HEK293 (cell line): ENCODE data around the gene SPTBN2.

Source experiments
- BCL11A ChIP-seq: fragments of 450-650 bp; formaldehyde crosslinking; IDR thresholded peaks from 2 replicates; pipeline ENCODE4 v1.5.1; 2016; ENCODE audit warnings: low read depth, missing biosample characterization, missing genetic modification characterization
- HIC1 ChIP-seq: fragments of 450-650 bp; formaldehyde crosslinking; IDR thresholded peaks from 2 replicates; pipeline ENCODE4 v1.5.1; 2016; ENCODE audit warnings: missing biosample characterization, missing genetic modification characterization
- HOXA7 ChIP-seq: sonication (generic); formaldehyde crosslinking; IDR thresholded peaks from 2 replicates; pipeline ENCODE4 v1.8.1; 2022; ENCODE audit warnings: missing genetic modification reagents, borderline replicate concordance
- MYNN ChIP-seq: fragments of 450-650 bp; formaldehyde crosslinking; IDR thresholded peaks from 2 replicates; pipeline ENCODE4 v1.5.1; 2016; ENCODE audit warnings: missing biosample characterization, missing genetic modification characterization, borderline replicate concordance
- SCRT2 ChIP-seq: fragments of 450-650 bp; formaldehyde crosslinking; IDR thresholded peaks from 2 replicates; pipeline ENCODE4 v1.5.1; 2016; ENCODE audit warnings: missing biosample characterization, missing genetic modification characterization
- ZBTB1 ChIP-seq: fragments of 450-650 bp; formaldehyde crosslinking; IDR thresholded peaks from 2 replicates; pipeline ENCODE4 v1.5.1; 2016; ENCODE audit warnings: missing biosample characterization, missing genetic modification characterization
- ZFHX2 ChIP-seq: fragments of 450-650 bp; formaldehyde crosslinking; conservative IDR thresholded peaks from 2 replicates; pipeline ENCODE4 v1.5.1; 2016; ENCODE audit warnings: missing biosample characterization, missing genetic modification characterization
- ZFP37 ChIP-seq: fragments of 450-650 bp; formaldehyde crosslinking; IDR thresholded peaks from 2 replicates; pipeline ENCODE4 v1.5.1; 2016; ENCODE audit warnings: missing biosample characterization, missing genetic modification characterization
- ZNF10 ChIP-seq: fragments of 450-650 bp; formaldehyde crosslinking; IDR thresholded peaks from 2 replicates; pipeline ENCODE4 v1.5.1; 2017; ENCODE audit warnings: missing biosample characterization, missing genetic modification characterization
- ZNF133 ChIP-seq: fragments of 450-650 bp; formaldehyde crosslinking; IDR thresholded peaks from 2 replicates; pipeline ENCODE4 v1.5.1; 2016; ENCODE audit warnings: missing biosample characterization, missing genetic modification characterization
- ZNF138 ChIP-seq: fragments of 450-650 bp; formaldehyde crosslinking; IDR thresholded peaks from 2 replicates; pipeline ENCODE4 v1.5.1; 2016; ENCODE audit warnings: missing biosample characterization, missing genetic modification characterization, borderline replicate concordance
- ZNF148 ChIP-seq: fragments of 450-650 bp; formaldehyde crosslinking; IDR thresholded peaks from 2 replicates; pipeline ENCODE4 v1.5.0; 2017; ENCODE audit warnings: missing biosample characterization, missing genetic modification characterization, borderline replicate concordance
- ZNF16 ChIP-seq: fragments of 450-650 bp; formaldehyde crosslinking; IDR thresholded peaks from 2 replicates; pipeline ENCODE4 v1.5.1; 2016; ENCODE audit warnings: low read depth, missing biosample characterization, missing genetic modification characterization
- ZNF266 ChIP-seq: fragments of 450-650 bp; formaldehyde crosslinking; IDR thresholded peaks from 2 replicates; pipeline ENCODE4 v1.5.1; 2016; ENCODE audit warnings: missing biosample characterization, missing genetic modification characterization, low read depth
- ZNF280C ChIP-seq: fragments of 450-650 bp; formaldehyde crosslinking; IDR thresholded peaks from 2 replicates; pipeline ENCODE4 v1.5.1; 2016; ENCODE audit warnings: missing biosample characterization, missing genetic modification characterization
- ZNF341 ChIP-seq: fragments of 450-650 bp; formaldehyde crosslinking; IDR thresholded peaks from 2 replicates; pipeline ENCODE4; 2016; ENCODE audit warnings: low read depth, missing biosample characterization, missing genetic modification characterization
- ZNF404 ChIP-seq: fragments of 450-650 bp; formaldehyde crosslinking; IDR thresholded peaks from 2 replicates; pipeline ENCODE4 v1.5.1; 2017; ENCODE audit warnings: missing biosample characterization, missing genetic modification characterization
- ZNF488 ChIP-seq: fragments of 450-650 bp; formaldehyde crosslinking; IDR thresholded peaks from 2 replicates; pipeline ENCODE4 v1.5.1; 2016; ENCODE audit warnings: missing biosample characterization, missing genetic modification characterization
- ZNF521 ChIP-seq: fragments of 450-650 bp; formaldehyde crosslinking; IDR thresholded peaks from 2 replicates; pipeline ENCODE4 v1.5.1; 2017; ENCODE audit warnings: missing biosample characterization, mild to moderate bottlenecking, missing genetic modification characterization
- ZNF529 ChIP-seq: fragments of 450-650 bp; formaldehyde crosslinking; IDR thresholded peaks from 2 replicates; pipeline ENCODE4 v1.5.1; 2017; ENCODE audit warnings: missing genetic modification characterization, missing biosample characterization; ENCODE audit not compliant: insufficient replicate concordance
- ZNF530 ChIP-seq: fragments of 450-650 bp; formaldehyde crosslinking; IDR thresholded peaks from 2 replicates; pipeline ENCODE4 v1.5.1; 2016; ENCODE audit warnings: low read depth, missing biosample characterization, missing genetic modification characterization
- ZNF555 ChIP-seq: fragments of 450-650 bp; formaldehyde crosslinking; conservative IDR thresholded peaks from 2 replicates; pipeline ENCODE4 v1.5.1; 2017; ENCODE audit warnings: missing biosample characterization, mild to moderate bottlenecking, missing genetic modification characterization, inconsistent platforms
- ZNF596 ChIP-seq: fragments of 450-650 bp; IDR thresholded peaks from 2 replicates; pipeline ENCODE4 v1.5.0; 2018; ENCODE audit warnings: missing biosample characterization, mild to moderate bottlenecking, missing genetic modification characterization, moderate library complexity
- ZNF623 ChIP-seq: fragments of 450-650 bp; formaldehyde crosslinking; IDR thresholded peaks from 2 replicates; pipeline ENCODE4 v1.5.1; 2016; ENCODE audit warnings: missing biosample characterization, missing genetic modification characterization
- ZNF626 ChIP-seq: fragments of 450-650 bp; sonication (Bioruptor Pico); formaldehyde crosslinking; IDR thresholded peaks from 2 replicates; pipeline ENCODE4 v1.5.1; 2018; ENCODE audit warnings: missing biosample characterization, missing genetic modification characterization, inconsistent platforms
- ZNF629 ChIP-seq: fragments of 450-650 bp; formaldehyde crosslinking; IDR thresholded peaks from 2 replicates; pipeline ENCODE4 v1.5.1; 2017; ENCODE audit warnings: missing biosample characterization, missing genetic modification characterization
- ZNF76 ChIP-seq: fragments of 450-650 bp; formaldehyde crosslinking; IDR thresholded peaks from 2 replicates; pipeline ENCODE4; 2016; ENCODE audit warnings: low read depth, missing biosample characterization, missing genetic modification characterization, borderline replicate concordance
- ZSCAN5A ChIP-seq: fragments of 450-650 bp; formaldehyde crosslinking; IDR thresholded peaks from 2 replicates; pipeline ENCODE4 v1.5.1; 2016; ENCODE audit warnings: missing biosample characterization, missing genetic modification characterization

Gene SPTBN2

GRCh38 chr11:66638177-66639065, 90.6 kb downstream of the SPTBN2 start, which contains the start of gene RBM4 (continued):
- TF ChIP-seq ZNF529 (tag by site-specific recombination) (no peak), SCRT2 (tag by site-specific recombination) (no peak), ZNF629 (tag by site-specific recombination) (no peak; the same call in 1 of the 2 replicates), ZNF488 (no peak), HIC1 (tag by site-specific recombination) (peak; percentile 54), ZNF626 (tag by site-specific recombination) (no peak), ZNF76 (tag by site-specific recombination) (0 out of 2 replicates have a peak, but pooled peaks have one; percentile 14), ZNF521 (tag by site-specific recombination) (no peak), BCL11A (tag by site-specific recombination) (no peak; the same call in 1 of the 2 replicates), ZNF16 (no peak), ZNF133 (no peak), ZFP37 (tag by site-specific recombination) (no peak; the same call in 1 of the 2 replicates), ZNF404 (tag by site-specific recombination) (no peak), ZNF148 (no peak), ZNF530 (tag by site-specific recombination) (no peak), ZSCAN5A (tag by site-specific recombination) (no peak), ZBTB1 (tag by site-specific recombination) (no peak), MYNN (tag by site-specific recombination) (0 out of 2 replicates have a peak, but pooled peaks have one; percentile 20), ZNF596 (tag by site-specific recombination) (0 out of 2 replicates have a peak, but pooled peaks have one; percentile 44), ZNF341 (peak; percentile 87), HOXA7 (no peak), ZNF623 (tag by site-specific recombination) (no peak), ZNF10 (tag by site-specific recombination) (0 out of 2 replicates have a peak, but pooled peaks have one; percentile 9), ZNF266 (tag by site-specific recombination) (no peak), ZNF138 (tag by site-specific recombination) (no peak), ZNF280C (tag by site-specific recombination) (no peak), ZFHX2 (tag by site-specific recombination) (peak; percentile 43), ZNF555 (no peak)
